22Rv1 (cell line): Measurements from ENCODE around the gene TMTC2.

Experiments
- CTCF ChIP-seq: fragments of 450-650 bp; IDR thresholded peaks from 2 replicates; pipeline ENCODE4 v1.5.1; 2017; ENCODE audit warnings: mild to moderate bottlenecking
- ZFX ChIP-seq: fragments of 450-650 bp; IDR thresholded peaks from 2 replicates; pipeline ENCODE4 v1.6.1; 2017; ENCODE audit warnings: antibody characterized with exemption, borderline replicate concordance

GRCh38 chr12:82961835-82962234, 275.1 kb downstream of the TMTC2 start:
- TF ChIP-seq CTCF (no peak), ZFX (no peak)
